OCI-LY3 (cell line): ENCODE results near the gene ZBTB7C.
A peak's percentile ranks its signal among the peaks of the same experiment; 100 is the strongest.

Experiments
- CTCF ChIP-seq: fragments of 200-600, 300-600 bp; sonication (generic); IDR thresholded peaks from 2 replicates; pipeline ENCODE4 v1.5.1; 2014; ENCODE audit warnings: antibody characterized with exemption, low read length, low read depth
- EZH2phosphoT487 ChIP-seq: fragments of 200-600 bp; shearing (Covaris generic); IDR thresholded peaks from 2 replicates; pipeline ENCODE4 v1.6.1; 2018; ENCODE audit warnings: antibody characterized with exemption, mixed run types, low read depth

DNA sequence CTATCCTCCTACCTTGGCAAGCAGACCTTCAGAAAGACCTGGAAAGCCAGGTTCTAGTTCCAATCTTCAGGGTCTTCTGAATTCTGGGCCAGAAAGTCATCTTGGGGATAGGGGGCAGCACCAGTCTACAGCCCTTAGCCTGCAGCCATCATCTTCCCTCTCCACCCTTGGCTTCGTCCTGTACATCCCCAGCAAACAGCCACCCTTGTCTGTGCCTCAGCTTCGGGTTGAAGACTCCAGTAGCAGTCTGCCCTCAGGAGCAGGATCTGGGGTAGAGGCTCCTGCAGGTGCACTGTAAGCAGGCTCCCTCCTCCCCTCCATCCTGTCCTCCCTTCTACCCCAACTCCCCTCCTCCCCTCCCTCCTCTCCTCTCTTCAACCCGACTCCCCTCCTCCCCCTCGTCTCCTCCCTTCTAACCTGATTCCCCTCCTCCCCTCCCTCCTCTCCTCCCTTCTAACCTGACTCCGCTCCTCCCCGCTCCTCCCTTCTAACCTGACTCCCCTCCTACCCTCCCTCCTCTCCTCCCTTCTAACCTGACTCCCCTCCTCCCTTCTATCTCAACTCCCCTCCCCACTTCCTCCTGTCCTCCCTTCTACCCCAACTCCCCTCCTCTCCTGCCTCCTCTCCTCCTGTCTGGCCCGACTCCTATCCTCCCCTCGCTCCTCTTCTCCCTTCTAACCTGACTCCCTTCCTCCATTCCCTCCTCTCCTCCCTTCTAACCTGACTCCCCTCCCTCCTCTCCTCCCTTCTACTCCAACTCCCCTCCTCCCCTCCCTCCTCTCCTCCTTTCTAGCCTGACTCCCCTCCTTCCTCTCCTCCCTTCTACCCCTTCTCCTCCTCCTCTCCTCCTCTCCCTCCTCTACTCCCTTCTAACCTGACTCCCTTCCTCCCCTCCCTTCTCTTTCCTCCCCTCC, 388.6 kb downstream of the ZBTB7C start:
- TF ChIP-seq CTCF (peak; percentile 27; the same call in 1 of the 2 replicates), EZH2phosphoT487 (no peak)
